Gastrocnemius medialis (tissue), 4 donors: Measurements from ENCODE around the gene RPL12. TPM values are rescaled to one million over a fixed set of nuclear protein-coding genes. Genes with fewer than 3 reads are reported as not detected.
"Not testable (repeated sequence)": the region's sequence is repeated elsewhere in the genome, so short reads cannot be mapped to it uniquely, and the experiment has no call there.

ENCODE experiments used
- ATAC-seq, 2 donors: fragments of 150-250 bp; one replicate each; pipeline ENCODE4 v1.9.1; 2016
- DNase-seq, 2 donors: peaks; one replicate each; pipeline ENCODE4 v3.0.0-alpha.2; 2019
- H3K27ac ChIP-seq, 4 donors: fragments of 200-600 bp; sonication (generic); 1 replicate in 1 of 4; 2 replicates in 3 of 4; pipeline ENCODE4 v1.5.1; 2016 to 2018; ENCODE audit warnings: mild to moderate bottlenecking in 2 of 4, moderate library complexity in 1 of 4
- H3K27me3 ChIP-seq, 3 donors: fragments of 200-600 bp; sonication (generic) in 2 of 3; 1 replicate in 1 of 3; 2 replicates in 2 of 3; pipeline versions ENCODE4 v1.5.1 to v1.6.0; 2016 to 2019; ENCODE audit warnings: mild to moderate bottlenecking in 1 of 3, moderate library complexity in 1 of 3
- H3K36me3 ChIP-seq, 2 donors: fragments of 200-600 bp; sonication (generic) in 1 of 2; one replicate each; pipeline ENCODE4 v1.5.1; 2017 to 2018
- H3K4me1 ChIP-seq, 2 donors: fragments of 200-600 bp; sonication (generic) in 1 of 2; one replicate each; pipeline ENCODE4 v1.5.1; 2016 to 2017; ENCODE audit warnings: mild to moderate bottlenecking in 2 of 2
- H3K4me3 ChIP-seq, 4 donors: fragments of 200-600 bp; sonication (generic) in 3 of 4; 1 replicate in 1 of 4; 2 replicates in 3 of 4; pipeline ENCODE4 v1.5.1; 2016 to 2019; ENCODE audit warnings: mild to moderate bottlenecking in 2 of 4
- H3K9me3 ChIP-seq, 3 donors: fragments of 200-600 bp; sonication (generic) in 2 of 3; 1 replicate in 1 of 3; 2 replicates in 2 of 3; pipeline ENCODE4 v1.5.1; 2016 to 2019
- CTCF ChIP-seq, 5 experiments: fragments of 450-650 bp in 3 of 5; fragments of 200-600 bp in 2 of 5; sonication (generic) in 2 of 5; IDR thresholded peaks in 4 of 5; conservative IDR thresholded peaks in 1 of 5; 1 replicate in 4 of 5; 2 replicates in 1 of 5; pipeline ENCODE4 v1.5.1; 2016 to 2019; ENCODE audit warnings: antibody characterized with exemption in 5 of 5, mild to moderate bottlenecking in 3 of 5, moderate library complexity in 3 of 5
- POLR2A ChIP-seq, 2 donors: fragments of 450-650 bp; IDR thresholded peaks; one replicate each; pipeline ENCODE4 v1.6.1; 2017; ENCODE audit warnings: antibody characterized with exemption in 2 of 2, mild to moderate bottlenecking in 2 of 2, moderate library complexity in 2 of 2
- in situ Hi-C, 4 donors: fragments of 200-750 bp; cut with MboI; loops; one replicate each; pipeline versions ENCODE4 v1.15.0 to v1.8.0; 2017; ENCODE audit warnings: low sequenced_read_pairs in 4 of 4
- intact Hi-C: fragments of 100-400 bp; cut with DNase I; formaldehyde crosslinking; loops from one replicate; pipeline ENCODE4 v1.15.1; 2023; ENCODE audit warnings: low total_unique reads
- total RNA-seq, 4 donors: library from RNA; depleted of rRNA; stranded (reverse); fragments of >200 nt; gene quantifications; one replicate each; pipeline versions ENCODE4 v1.1.0 to v1.2.3, GENCODE V29; 2016

The RPL12 gene
- total RNA-seq, 4 donors from 2014 or later = 1,654 to 2,251 (median 1,749) TPM

- ATAC-seq (no peak), DNase-seq (no peak)
- intact Hi-C loops = no loop called here
Observed at GRCh38 chr9:127467621-127468020, 16.4 kb upstream of the RPL12 start.

DNA sequence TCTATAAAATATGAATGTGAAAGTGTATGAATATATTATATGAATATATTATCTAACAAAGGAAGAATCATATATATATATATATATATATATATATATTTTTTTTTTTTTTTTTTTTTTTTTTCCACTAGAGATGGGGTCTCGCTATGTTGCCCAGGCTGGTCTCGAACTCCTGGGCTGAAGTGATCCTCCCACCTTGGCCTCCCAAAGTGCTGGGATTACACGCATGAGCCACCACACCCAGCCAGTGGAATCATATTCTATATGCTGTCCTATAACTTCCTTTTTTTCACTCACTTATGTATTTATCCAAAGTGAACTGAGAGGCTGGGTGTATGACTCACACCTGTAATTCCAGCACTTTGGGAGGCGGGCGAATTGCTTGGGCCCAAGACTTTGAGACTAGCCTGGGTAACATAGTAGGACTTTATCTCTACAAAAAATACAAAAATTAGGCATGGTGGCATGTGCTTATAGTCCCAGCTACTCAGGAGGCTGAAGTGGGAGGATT lies 15.3 kb upstream of the RPL12 start:
- H3K36me3 ChIP-seq = peaks cover 0 to 65% of the 10 kb centered on the region in 2 donors
- H3K4me3 ChIP-seq, ATAC-seq, H3K9me3 ChIP-seq, intact Hi-C loops, in situ Hi-C loops, H3K27ac ChIP-seq, H3K4me1 ChIP-seq, H3K27me3 ChIP-seq, DNase-seq: not testable (repeated sequence)

More at GRCh38 chr9:127467621-127468020, 16.4 kb upstream of the RPL12 start:
- H3K4me3 ChIP-seq = no peak overlapping the region
- in situ Hi-C loops = no loop called here
- H3K9me3 ChIP-seq = no peaks in the 10 kb centered on the region
- no peak for TF ChIP-seq CTCF (IDR thresholded peaks at IDR 0.05 in 4 of 5, conservative IDR thresholded peaks at IDR 0.05 in 1 of 5)
- no peak for TF ChIP-seq POLR2A (IDR thresholded peaks at IDR 0.05)
- H3K36me3 ChIP-seq = peaks cover 0 to 55% of the 10 kb centered on the region in 2 donors
- no peak overlapping the region for H3K27ac ChIP-seq
- no peaks in the 10 kb centered on the region for H3K4me1 ChIP-seq
- H3K27me3 ChIP-seq = no peaks in the 10 kb centered on the region

GRCh38 chr9:127463911-127464310 lies 12.7 kb upstream of the RPL12 start:
- no peaks in the 10 kb centered on the region for H3K9me3 ChIP-seq
- DNase-seq (peak in 1 of 2 donors; percentile 45), ATAC-seq (peak in 1 of 2 donors; percentile 67)
- peak overlapping the region in 1 of 4 donors; percentile 34 for H3K27ac ChIP-seq
- H3K4me3 ChIP-seq = no peak overlapping the region
- H3K36me3 ChIP-seq = peaks cover 0 to 76% of the 10 kb centered on the region in 2 donors
- intact Hi-C loops = no loop called here
- in situ Hi-C loops = no loop called here
- no peak for TF ChIP-seq CTCF (IDR thresholded peaks at IDR 0.05 in 4 of 5, conservative IDR thresholded peaks at IDR 0.05 in 1 of 5)
- TF ChIP-seq POLR2A (IDR thresholded peaks at IDR 0.05) = no peak
- H3K27me3 ChIP-seq = no peaks in the 10 kb centered on the region
- no peaks in the 10 kb centered on the region for H3K4me1 ChIP-seq

DNA sequence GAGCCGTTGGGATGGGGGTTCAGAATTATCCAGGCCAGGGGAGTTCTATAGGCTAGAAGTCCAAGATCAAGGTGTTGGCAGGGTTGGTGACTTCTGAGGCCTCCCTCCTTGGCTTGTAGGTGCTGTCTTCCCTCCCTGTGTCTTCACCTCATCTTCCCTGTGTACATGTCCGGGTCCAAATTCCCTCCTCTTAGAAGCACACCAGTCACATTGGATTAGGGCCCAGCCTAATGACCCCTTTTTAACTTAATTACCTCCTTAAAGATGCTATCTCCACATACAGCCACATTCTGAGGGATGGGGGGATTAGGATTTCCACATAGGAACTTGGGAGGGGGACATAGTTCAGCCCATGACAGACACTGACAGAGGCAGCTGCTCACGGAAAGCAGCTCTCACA lies 12.2 kb upstream of the RPL12 start:
- TF ChIP-seq CTCF (IDR thresholded peaks at IDR 0.05 in 4 of 5, conservative IDR thresholded peaks at IDR 0.05 in 1 of 5) (no peak), POLR2A (IDR thresholded peaks at IDR 0.05) (no peak)
- in situ Hi-C loops (no loop called here), intact Hi-C loops (no loop called here)
- H3K4me1 ChIP-seq = no peaks in the 10 kb centered on the region
- ATAC-seq (no peak), DNase-seq (no peak)
- peak overlapping the region in 1 of 4 donors; percentile 34 for H3K27ac ChIP-seq
- H3K36me3 ChIP-seq = peaks cover 0 to 77% of the 10 kb centered on the region in 2 donors
- no peaks in the 10 kb centered on the region for H3K27me3 ChIP-seq
- no peaks in the 10 kb centered on the region for H3K9me3 ChIP-seq
- no peak overlapping the region for H3K4me3 ChIP-seq

DNA sequence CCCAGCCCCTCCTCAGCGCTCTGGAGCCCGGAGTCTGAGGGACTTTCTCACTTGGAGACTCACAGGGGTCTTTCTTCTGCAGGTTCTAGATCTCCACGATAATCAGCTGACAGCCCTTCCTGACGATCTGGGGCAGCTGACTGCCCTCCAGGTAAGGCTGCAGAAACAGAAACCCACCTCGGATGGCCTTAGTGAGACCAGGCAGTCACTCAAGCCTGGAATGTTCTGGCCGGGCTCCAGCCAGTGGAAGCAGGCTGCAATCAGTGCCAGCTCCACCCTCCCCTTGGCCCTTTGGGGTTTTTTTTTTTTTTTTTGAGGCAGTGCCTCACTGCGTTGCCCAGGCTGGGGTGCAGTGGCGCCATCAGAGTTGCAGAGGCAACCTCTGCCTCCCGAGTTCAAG lies 7.7 kb upstream of the RPL12 start:
- in situ Hi-C loops = no loop called here
- intact Hi-C loops = loop anchor here (10.0 kb wide), 1 partner anchor 174 kb away; no protein-coding TSS in a partner anchor
- H3K4me3 ChIP-seq = no peak overlapping the region

More for the DNA sequence above, 7.7 kb upstream of the RPL12 start:
- peaks cover 4 to 10% of the 10 kb centered on the region in 2 donors for H3K4me1 ChIP-seq
- ATAC-seq (no peak), DNase-seq (no peak)
- peaks cover 0 to 81% of the 10 kb centered on the region in 2 donors for H3K36me3 ChIP-seq
- H3K27ac ChIP-seq = no peak overlapping the region
- TF ChIP-seq CTCF (IDR thresholded peaks at IDR 0.05 in 4 of 5, conservative IDR thresholded peaks at IDR 0.05 in 1 of 5) (no peak), POLR2A (IDR thresholded peaks at IDR 0.05) (no peak)
- no peaks in the 10 kb centered on the region for H3K27me3 ChIP-seq
- no peaks in the 10 kb centered on the region for H3K9me3 ChIP-seq
